GM19455 (cell line): ENCODE results near the gene PAX7.

ENCODE experiments used
- ATAC-seq: cut with Tn5 transposase; IDR thresholded peaks from one replicate; pipeline ENCODE4 v1.9.1; 2021; ENCODE audit not compliant: unreplicated experiment

PAX7 gene

GRCh38 chr1:18789246-18789645 is 158.6 kb downstream of the PAX7 start:
- no peak for ATAC-seq

- no peak for ATAC-seq
These were observed 162.1 kb downstream of the PAX7 start for GRCh38 chr1:18792747-18793146.

- no peak for ATAC-seq
These were observed 162.5 kb downstream of the PAX7 start for GRCh38 chr1:18793164-18793563.

- ATAC-seq: no peak
These were observed 163.4 kb downstream of the PAX7 start for GRCh38 chr1:18794051-18794450.

- ATAC-seq: no peak
These were observed 163.9 kb downstream of the PAX7 start for GRCh38 chr1:18794561-18794960.

- ATAC-seq: no peak
These were observed 164.5 kb downstream of the PAX7 start for GRCh38 chr1:18795002-18795689.

GRCh38 chr1:18796950-18797349 is 166.3 kb downstream of the PAX7 start:
- ATAC-seq: no peak
